HG02759 (cell line): ENCODE measurements around the gene MAPK8IP3.
A peak's percentile ranks its signal among the peaks of the same experiment; 100 is the strongest.
"Not testable (repeated sequence)": the region's sequence is repeated elsewhere in the genome, so short reads cannot be mapped to it uniquely, and the experiment has no call there.

Experiments
- ATAC-seq: cut with Tn5 transposase; IDR thresholded peaks from one replicate; pipeline ENCODE4 v1.9.1; 2021; ENCODE audit warnings: mild to moderate bottlenecking, moderate library complexity; ENCODE audit not compliant: unreplicated experiment

The MAPK8IP3 gene

GRCh38 chr16:1676661-1677060, 29.3 kb upstream of the MAPK8IP3 start:
- no peak for ATAC-seq

- ATAC-seq, result no peak
These were observed 28.7 kb upstream of the MAPK8IP3 start for GRCh38 chr16:1677339-1677738.

GRCh38 chr16:1677942-1678499, 28.0 kb upstream of the MAPK8IP3 start, which contains the start of gene JPT2:
Gene JPT2, plus strand, starts transcription at chr16:1678279. Its CDS starts 34 bp downstream, at chr16:1678313.
- peak; percentile 95 for ATAC-seq

GRCh38 chr16:1678500-1679098, 27.4 kb upstream of the MAPK8IP3 start:
- peak; percentile 17 for ATAC-seq

- ATAC-seq, result no peak
These were observed 25.6 kb upstream of the MAPK8IP3 start for GRCh38 chr16:1680361-1680760.

GRCh38 chr16:1681032-1681431, 25.0 kb upstream of the MAPK8IP3 start:
- no peak for ATAC-seq

- no peak for ATAC-seq
These were observed 18.3 kb upstream of the MAPK8IP3 start for GRCh38 chr16:1687427-1688316.

- ATAC-seq, result no peak
These were observed 17.0 kb upstream of the MAPK8IP3 start for GRCh38 chr16:1688807-1689560.

- ATAC-seq, result no peak
These were observed 16.1 kb upstream of the MAPK8IP3 start for GRCh38 chr16:1689853-1690252.

- ATAC-seq, result no peak
These were observed 15.2 kb upstream of the MAPK8IP3 start for GRCh38 chr16:1690810-1691209.

GRCh38 chr16:1691276-1691675, 14.7 kb upstream of the MAPK8IP3 start:
- no peak for ATAC-seq

GRCh38 chr16:1691956-1692355, 14.0 kb upstream of the MAPK8IP3 start:
- no peak for ATAC-seq

- no peak for ATAC-seq
These were observed 9.1 kb upstream of the MAPK8IP3 start for GRCh38 chr16:1696863-1697262.

- ATAC-seq, result no peak
These were observed 7.3 kb upstream of the MAPK8IP3 start for GRCh38 chr16:1698680-1699079.

- ATAC-seq, result no peak
These were observed 5.7 kb upstream of the MAPK8IP3 start for GRCh38 chr16:1700246-1700645.

- no peak for ATAC-seq
These were observed 4.6 kb upstream of the MAPK8IP3 start for GRCh38 chr16:1701216-1701878.

GRCh38 chr16:1705324-1705687, 689 bp upstream of the MAPK8IP3 start:
- not testable (repeated sequence) for ATAC-seq

GRCh38 chr16:1706386-1707192, 594 bp downstream of the MAPK8IP3 start:
- ATAC-seq, result peak; percentile 29

- ATAC-seq, result no peak
These were observed 1.3 kb downstream of the MAPK8IP3 start for GRCh38 chr16:1707193-1707790.
